ENCODE measurements around the gene CRYBA1. TPM values are rescaled to one million over a fixed set of nuclear protein-coding genes. Genes with fewer than 3 reads are reported as not detected.

CRYBA1 gene
- total and polyA plus RNA-seq, 11 donors, result not detected

- TF ChIP-seq CTCF (IDR thresholded peaks at IDR 0.05), result no peak
- no peak for TF ChIP-seq POLR2A (IDR thresholded peaks at IDR 0.05)
- peaks cover 0 to 15% (median 1%) of the 10 kb centered on the region in 12 donors for H3K4me1 ChIP-seq
- no peaks in the 10 kb centered on the region for H3K9me3 ChIP-seq
- WGBS, 4 donors, result 88 to 95% (median 92%) methylated on average over 2 of the region's 2 CpGs
- H3K4me3 ChIP-seq, result no peak overlapping the region
- intact Hi-C loops (cut with DNase I), result no loop called here
- H3K27me3 ChIP-seq, result no peaks in the 10 kb centered on the region
- H3K36me3 ChIP-seq, result no peaks in the 10 kb centered on the region
- ATAC-seq, result no peak
- H3K27ac ChIP-seq, result no peak overlapping the region
- DNase-seq, result no peak
Measured at GRCh38 chr17:29207975-29208374, 38.7 kb upstream of the CRYBA1 start.

GRCh38 chr17:29209073-29209472, 37.6 kb upstream of the CRYBA1 start:
- ATAC-seq, result no peak
- intact Hi-C loops (cut with DNase I), result no loop called here

GRCh38 chr17:29210879-29211278, 35.8 kb upstream of the CRYBA1 start:
- no peak for TF ChIP-seq CTCF (IDR thresholded peaks at IDR 0.05)
- TF ChIP-seq POLR2A (IDR thresholded peaks at IDR 0.05), result no peak
- Histone ChIP-seq H3K4me3 (no peak overlapping the region), H3K27ac (no peak overlapping the region), H3K36me3 (no peaks in the 10 kb centered on the region), H3K27me3 (no peaks in the 10 kb centered on the region), H3K9me3 (no peaks in the 10 kb centered on the region), H3K4me1 (no peaks in the 10 kb centered on the region)
- no peak for DNase-seq
- ATAC-seq, result no peak
- 83 to 89% (median 86%) methylated on average over 2 of the region's 2 CpGs for WGBS, 4 donors
- intact Hi-C loops (cut with DNase I), result no loop called here

More at GRCh38 chr17:29209073-29209472, 37.6 kb upstream of the CRYBA1 start:
- Histone ChIP-seq H3K9me3 (no peaks in the 10 kb centered on the region), H3K4me1 (peaks cover 0 to 15% (median 1%) of the 10 kb centered on the region in 12 donors), H3K36me3 (no peaks in the 10 kb centered on the region), H3K27ac (no peak overlapping the region), H3K4me3 (no peak overlapping the region), H3K27me3 (no peaks in the 10 kb centered on the region)
- 85 to 92% (median 89%) methylated on average over 5 of the region's 5 CpGs for WGBS, 4 donors
- TF ChIP-seq CTCF (IDR thresholded peaks at IDR 0.05), result no peak
- no peak for TF ChIP-seq POLR2A (IDR thresholded peaks at IDR 0.05)
- no peak for DNase-seq

GRCh38 chr17:29212094-29212631, 34.5 kb upstream of the CRYBA1 start:
- intact Hi-C loops (cut with DNase I), result no loop called here
- H3K36me3 ChIP-seq, result no peaks in the 10 kb centered on the region
- H3K4me3 ChIP-seq, result no peak overlapping the region
- no peak overlapping the region for H3K27ac ChIP-seq
- WGBS, 4 donors, result 93 to 100% (median 98%) methylated on average over 1 of the region's 1 CpG
- no peaks in the 10 kb centered on the region for H3K27me3 ChIP-seq
- H3K4me1 ChIP-seq, result no peaks in the 10 kb centered on the region
- TF ChIP-seq CTCF (IDR thresholded peaks at IDR 0.05) (no peak), POLR2A (IDR thresholded peaks at IDR 0.05) (no peak)
- no peaks in the 10 kb centered on the region for H3K9me3 ChIP-seq
- DNase-seq, result no peak
- ATAC-seq, result no peak
